ENCODE data around the gene SLCO2B1. TPM values are rescaled to one million over a fixed set of nuclear protein-coding genes. Genes with fewer than 3 reads are reported as not detected.

Gene SLCO2B1
- total and polyA plus RNA-seq, 4 donors = 52.7 to 184 (median 135) TPM

GRCh38 chr11:75188671-75189070, 37.8 kb downstream of the SLCO2B1 start:
- peak overlapping the region in 1 of 2 donors; percentile 11 for H3K27ac ChIP-seq (ENCODE audit: low read depth in 1 of 2, low read length in 2 of 2)
- no peak for DNase-seq (ENCODE audit: low spot score)

GRCh38 chr11:75189108-75189507, 38.2 kb downstream of the SLCO2B1 start:
- no peak overlapping the region for H3K4me3 ChIP-seq (ENCODE audit: low read depth in 1 of 3, low read length in 3 of 3)
- no peak for DNase-seq (ENCODE audit: low spot score)
- H3K4me1 ChIP-seq (ENCODE audit: control insufficient read depth in 4 of 4, insufficient read depth in 4 of 4, low read length in 3 of 4) = peaks cover 6 to 46% (median 30%) of the 10 kb centered on the region in 4 donors
- H3K9me3 ChIP-seq (ENCODE audit: control insufficient read depth in 4 of 4, low read length in 3 of 4) = no peaks in the 10 kb centered on the region
- TF ChIP-seq MAX (IDR thresholded peaks at IDR 0.05) (no peak), FOXA1 (IDR thresholded peaks at IDR 0.05) (no peak), NR2F2 (IDR thresholded peaks at IDR 0.05) (no peak), ATF3 (IDR thresholded peaks at IDR 0.05) (no peak), GABPA (IDR thresholded peaks at IDR 0.05 in 1 of 2, conservative IDR thresholded peaks at IDR 0.05 in 1 of 2) (no peak), TAF1 (conservative IDR thresholded peaks at IDR 0.05) (no peak), SP1 (IDR thresholded peaks at IDR 0.05) (no peak), FOXA2 (IDR thresholded peaks at IDR 0.05) (no peak), RXRA (IDR thresholded peaks at IDR 0.05) (no peak), JUND (IDR thresholded peaks at IDR 0.05) (no peak), ZBTB33 (IDR thresholded peaks at IDR 0.05) (no peak), RAD21 (IDR thresholded peaks at IDR 0.05) (no peak), YY1 (IDR thresholded peaks at IDR 0.05) (no peak), HNF4G (IDR thresholded peaks at IDR 0.05) (no peak), REST (IDR thresholded peaks at IDR 0.05) (no peak)
- H3K27ac ChIP-seq (ENCODE audit: low read depth in 1 of 2, low read length in 2 of 2) = no peak overlapping the region
- 78% methylated on average over 5 of the region's 5 CpGs for WGBS
- no peaks in the 10 kb centered on the region for H3K27me3 ChIP-seq (ENCODE audit: control insufficient read depth in 4 of 4, insufficient read depth in 4 of 4, low read length in 3 of 4)
- H3K9ac ChIP-seq (ENCODE audit: low read depth in 1 of 2, low read length in 2 of 2) = no peak overlapping the region
- H3K36me3 ChIP-seq (ENCODE audit: control insufficient read depth in 4 of 4, insufficient read depth in 3 of 4, low read depth in 1 of 4, low read length in 3 of 4) = peaks cover 6 to 41% (median 34%) of the 10 kb centered on the region in 4 donors

More at GRCh38 chr11:75188671-75189070, 37.8 kb downstream of the SLCO2B1 start:
- Histone ChIP-seq H3K36me3 (ENCODE audit: control insufficient read depth in 4 of 4, insufficient read depth in 3 of 4, low read depth in 1 of 4, low read length in 3 of 4) (peaks cover 9 to 45% (median 35%) of the 10 kb centered on the region in 4 donors), H3K27me3 (ENCODE audit: control insufficient read depth in 4 of 4, insufficient read depth in 4 of 4, low read length in 3 of 4) (no peaks in the 10 kb centered on the region), H3K4me3 (ENCODE audit: low read depth in 1 of 3, low read length in 3 of 3) (no peak overlapping the region), H3K9me3 (ENCODE audit: control insufficient read depth in 4 of 4, low read length in 3 of 4) (no peaks in the 10 kb centered on the region), H3K9ac (ENCODE audit: low read depth in 1 of 2, low read length in 2 of 2) (no peak overlapping the region), H3K4me1 (ENCODE audit: control insufficient read depth in 4 of 4, insufficient read depth in 4 of 4, low read length in 3 of 4) (peaks cover 5 to 41% (median 25%) of the 10 kb centered on the region in 4 donors)
- 63% methylated on average over 4 of the region's 4 CpGs for WGBS
- TF ChIP-seq NR2F2 (IDR thresholded peaks at IDR 0.05) (no peak), FOXA1 (IDR thresholded peaks at IDR 0.05) (no peak), FOXA2 (IDR thresholded peaks at IDR 0.05) (no peak), SP1 (IDR thresholded peaks at IDR 0.05) (no peak), RXRA (IDR thresholded peaks at IDR 0.05) (peak in 1 of 2 donors; percentile 10)

Measured in liver (tissue), 9 donors.